ENCODE measurements around the gene PDPK1. TPM values are rescaled to one million over a fixed set of nuclear protein-coding genes. Genes with fewer than 3 reads are reported as not detected.

The PDPK1 gene
- total and polyA plus RNA-seq, 4 donors, result 12.1 to 28.1 (median 18.2) TPM

DNA sequence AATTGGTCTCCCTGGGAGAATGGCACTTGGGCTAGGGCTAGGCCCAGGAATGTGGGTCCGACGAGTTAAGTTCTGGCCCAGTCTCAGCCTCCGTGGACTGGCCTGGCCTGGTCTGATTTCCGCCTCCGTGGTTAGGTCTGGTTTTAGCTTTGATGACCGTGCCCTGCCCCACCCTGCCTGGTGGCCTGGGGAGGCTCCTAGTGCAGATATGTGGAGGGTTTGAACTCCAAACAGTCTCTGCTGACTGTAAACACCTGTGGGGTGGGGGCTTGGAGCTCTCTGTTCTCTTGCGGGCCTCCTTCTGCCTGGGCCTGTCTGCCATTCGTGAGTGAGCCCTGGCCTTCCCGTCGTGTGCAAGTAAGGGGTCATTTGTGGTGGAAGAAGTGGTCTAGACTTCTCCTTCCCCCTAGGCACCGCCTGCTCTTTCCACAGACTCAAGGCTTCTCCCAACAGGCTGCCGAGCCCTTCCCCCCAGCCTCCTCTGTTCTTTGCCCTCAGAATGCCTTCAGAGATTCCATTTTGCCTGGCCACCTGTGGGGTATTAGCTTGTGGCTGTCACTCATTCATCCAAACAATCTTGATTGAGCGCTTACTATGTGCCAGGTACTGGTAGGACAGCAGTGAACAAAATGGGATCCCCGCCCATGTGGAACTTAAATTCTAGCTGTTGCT lies 22.5 kb upstream of the PDPK1 start (continued):
- TF ChIP-seq EGR1 (IDR thresholded peaks at IDR 0.05; ENCODE audit: low read depth in 2 of 2), result no peak
- TF ChIP-seq, protein P1, sequence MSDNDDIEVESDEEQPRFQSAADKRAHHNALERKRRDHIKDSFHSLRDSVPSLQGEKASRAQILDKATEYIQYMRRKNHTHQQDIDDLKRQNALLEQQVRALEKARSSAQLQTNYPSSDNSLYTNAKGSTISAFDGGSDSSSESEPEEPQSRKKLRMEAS (IDR thresholded peaks at IDR 0.05), result no peak

DNA sequence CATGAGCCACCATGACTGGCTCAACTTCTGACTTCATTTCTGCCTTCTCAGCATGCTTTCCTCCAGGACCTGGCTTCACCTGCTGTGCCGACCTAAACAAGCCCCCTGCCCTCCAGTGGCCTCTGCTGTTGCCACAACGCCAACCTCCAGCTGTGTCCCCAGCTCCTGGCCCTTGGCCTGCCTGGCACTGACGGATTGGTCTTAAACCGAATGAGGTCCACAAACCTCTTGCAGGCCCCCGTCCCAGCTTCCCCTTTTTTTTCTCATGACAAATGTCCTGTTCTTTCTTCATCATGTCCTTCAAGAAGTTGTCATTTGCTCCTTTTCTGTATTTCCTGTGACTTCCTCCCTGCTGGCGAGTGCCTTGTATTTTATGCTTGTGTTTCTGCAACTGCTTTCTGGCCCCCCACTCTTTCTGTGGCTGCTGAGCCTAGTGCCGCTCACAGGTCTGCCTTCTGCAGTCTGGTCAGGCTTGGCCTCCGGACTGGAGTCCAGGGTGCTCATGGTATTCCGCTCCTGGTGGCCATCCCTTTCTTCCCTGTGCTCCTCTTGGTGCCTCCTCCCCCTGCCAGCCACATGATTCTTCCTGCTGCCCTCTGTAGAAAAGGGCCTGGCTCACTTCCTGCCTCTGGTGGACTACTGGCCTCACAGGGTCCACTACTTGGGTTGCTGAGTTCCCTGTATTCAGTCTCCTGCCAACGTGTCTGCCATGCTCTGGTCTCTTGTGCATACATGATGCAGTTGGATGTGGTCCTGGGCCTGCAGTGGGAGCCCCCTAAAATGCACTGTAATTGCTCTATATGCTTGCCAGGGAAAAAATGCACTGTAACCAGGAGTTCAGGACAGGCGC lies 21.2 kb upstream of the PDPK1 start:
- TF ChIP-seq NR2F2 (IDR thresholded peaks at IDR 0.05) (no peak), HNF4A (conservative IDR thresholded peaks at IDR 0.05) (peak; percentile 32), TAF1 (conservative IDR thresholded peaks at IDR 0.05) (no peak), RAD21 (IDR thresholded peaks at IDR 0.05) (no peak), YY1 (IDR thresholded peaks at IDR 0.05) (no peak), REST (IDR thresholded peaks at IDR 0.05) (no peak), SP1 (IDR thresholded peaks at IDR 0.05) (no peak), HNF4G (IDR thresholded peaks at IDR 0.05) (no peak)
- DNase-seq (ENCODE audit: low spot score), result no peak

GRCh38 chr16:2517954-2518605 lies 19.7 kb upstream of the PDPK1 start:
- no peak overlapping the region for H3K4me3 ChIP-seq (ENCODE audit: low read depth in 1 of 3, low read length in 3 of 3)
- DNase-seq (ENCODE audit: low spot score), result no peak
- peaks cover 0 to 2% (median 0%) of the 10 kb centered on the region in 4 donors for H3K36me3 ChIP-seq (ENCODE audit: control insufficient read depth in 4 of 4, insufficient read depth in 3 of 4, low read depth in 1 of 4, low read length in 3 of 4)
- 60% methylated on average over 12 of the region's 12 CpGs for WGBS
- H3K27me3 ChIP-seq (ENCODE audit: control insufficient read depth in 4 of 4, insufficient read depth in 4 of 4, low read length in 3 of 4), result no peaks in the 10 kb centered on the region
- no peak overlapping the region for H3K9ac ChIP-seq (ENCODE audit: low read depth in 1 of 2, low read length in 2 of 2)
- H3K27ac ChIP-seq (ENCODE audit: low read depth in 1 of 2, low read length in 2 of 2), result peak overlapping the region; percentile 1 to 22
- H3K9me3 ChIP-seq (ENCODE audit: control insufficient read depth in 4 of 4, low read length in 3 of 4), result no peaks in the 10 kb centered on the region
- peaks cover 23 to 70% (median 63%) of the 10 kb centered on the region in 4 donors for H3K4me1 ChIP-seq (ENCODE audit: control insufficient read depth in 4 of 4, insufficient read depth in 4 of 4, low read length in 3 of 4)
- TF ChIP-seq, protein P1 (IDR thresholded peaks at IDR 0.05), result no peak
- TF ChIP-seq HNF4A (conservative IDR thresholded peaks at IDR 0.05), result no peak
- TF ChIP-seq YY1 (IDR thresholded peaks at IDR 0.05), result no peak
- no peak for TF ChIP-seq RAD21 (IDR thresholded peaks at IDR 0.05)
- no peak for TF ChIP-seq CTCF (IDR thresholded peaks at IDR 0.05; ENCODE audit: low read depth, low read length, missing input control)
- TF ChIP-seq FOXA1 (IDR thresholded peaks at IDR 0.05), result no peak
- TF ChIP-seq, protein P2, sequence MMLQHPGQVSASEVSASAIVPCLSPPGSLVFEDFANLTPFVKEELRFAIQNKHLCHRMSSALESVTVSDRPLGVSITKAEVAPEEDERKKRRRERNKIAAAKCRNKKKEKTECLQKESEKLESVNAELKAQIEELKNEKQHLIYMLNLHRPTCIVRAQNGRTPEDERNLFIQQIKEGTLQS (IDR thresholded peaks at IDR 0.05), result no peak
- TF ChIP-seq SP1 (IDR thresholded peaks at IDR 0.05), result no peak
- TF ChIP-seq HNF4G (IDR thresholded peaks at IDR 0.05), result no peak
- no peak for TF ChIP-seq REST (IDR thresholded peaks at IDR 0.05)
- TF ChIP-seq, protein P3, sequence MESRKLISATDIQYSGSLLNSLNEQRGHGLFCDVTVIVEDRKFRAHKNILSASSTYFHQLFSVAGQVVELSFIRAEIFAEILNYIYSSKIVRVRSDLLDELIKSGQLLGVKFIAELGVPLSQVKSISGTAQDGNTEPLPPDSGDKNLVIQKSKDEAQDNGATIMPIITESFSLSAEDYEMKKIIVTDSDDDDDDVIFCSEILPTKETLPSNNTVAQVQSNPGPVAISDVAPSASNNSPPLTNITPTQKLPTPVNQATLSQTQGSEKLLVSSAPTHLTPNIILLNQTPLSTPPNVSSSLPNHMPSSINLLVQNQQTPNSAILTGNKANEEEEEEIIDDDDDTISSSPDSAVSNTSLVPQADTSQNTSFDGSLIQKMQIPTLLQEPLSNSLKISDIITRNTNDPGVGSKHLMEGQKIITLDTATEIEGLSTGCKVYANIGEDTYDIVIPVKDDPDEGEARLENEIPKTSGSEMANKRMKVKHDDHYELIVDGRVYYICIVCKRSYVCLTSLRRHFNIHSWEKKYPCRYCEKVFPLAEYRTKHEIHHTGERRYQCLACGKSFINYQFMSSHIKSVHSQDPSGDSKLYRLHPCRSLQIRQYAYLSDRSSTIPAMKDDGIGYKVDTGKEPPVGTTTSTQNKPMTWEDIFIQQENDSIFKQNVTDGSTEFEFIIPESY (IDR thresholded peaks at IDR 0.05), result no peak

More for the DNA sequence above, 21.2 kb upstream of the PDPK1 start:
- Histone ChIP-seq H3K27ac (ENCODE audit: low read depth in 1 of 2, low read length in 2 of 2) (peak overlapping the region; percentile 60 to 96), H3K36me3 (ENCODE audit: control insufficient read depth in 4 of 4, insufficient read depth in 3 of 4, low read depth in 1 of 4, low read length in 3 of 4) (peaks cover 0 to 2% (median 0%) of the 10 kb centered on the region in 4 donors), H3K9me3 (ENCODE audit: control insufficient read depth in 4 of 4, low read length in 3 of 4) (no peaks in the 10 kb centered on the region), H3K4me1 (ENCODE audit: control insufficient read depth in 4 of 4, insufficient read depth in 4 of 4, low read length in 3 of 4) (peaks cover 23 to 73% (median 64%) of the 10 kb centered on the region in 4 donors), H3K9ac (ENCODE audit: low read depth in 1 of 2, low read length in 2 of 2) (peak overlapping the region in 1 of 2 donors; percentile 31), H3K4me3 (ENCODE audit: low read depth in 1 of 3, low read length in 3 of 3) (peak overlapping the region in 1 of 3 donors; percentile 9), H3K27me3 (ENCODE audit: control insufficient read depth in 4 of 4, insufficient read depth in 4 of 4, low read length in 3 of 4) (no peaks in the 10 kb centered on the region)
- WGBS, result 41% methylated on average over 11 of the region's 11 CpGs
